ENCODE results near the gene PLD4. TPM values are rescaled to one million over a fixed set of nuclear protein-coding genes. Genes with fewer than 3 reads are reported as not detected.
"Not testable (repeated sequence)": the region's sequence is repeated elsewhere in the genome, so short reads cannot be mapped to it uniquely, and the experiment has no call there.

The PLD4 gene
- total RNA-seq, 1 donor from 2014 or later, result 0.21 TPM

DNA sequence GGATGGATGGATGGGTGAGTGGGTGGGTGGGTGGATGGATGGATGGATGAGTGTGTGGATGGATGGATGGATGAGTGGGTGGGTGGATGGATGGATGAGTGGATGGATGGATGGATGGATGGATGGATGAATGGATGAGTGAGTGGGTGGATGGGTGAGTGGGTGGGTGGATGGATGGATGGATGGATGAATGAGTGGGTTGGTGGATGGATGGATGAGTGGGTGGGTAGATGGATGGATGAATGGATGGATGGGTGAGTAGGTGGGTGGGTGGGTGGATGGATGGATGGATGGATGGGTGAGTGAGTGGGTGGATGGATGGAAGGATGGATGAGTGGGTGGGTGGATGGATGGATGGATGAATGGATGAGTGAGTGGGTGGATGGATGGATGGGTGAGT lies 34.4 kb upstream of the PLD4 start:
- intact Hi-C loops (cut with micrococcal nuclease); H3K4me1 Mint-ChIP-seq (ENCODE audit: low read depth): not testable (repeated sequence)

DNA sequence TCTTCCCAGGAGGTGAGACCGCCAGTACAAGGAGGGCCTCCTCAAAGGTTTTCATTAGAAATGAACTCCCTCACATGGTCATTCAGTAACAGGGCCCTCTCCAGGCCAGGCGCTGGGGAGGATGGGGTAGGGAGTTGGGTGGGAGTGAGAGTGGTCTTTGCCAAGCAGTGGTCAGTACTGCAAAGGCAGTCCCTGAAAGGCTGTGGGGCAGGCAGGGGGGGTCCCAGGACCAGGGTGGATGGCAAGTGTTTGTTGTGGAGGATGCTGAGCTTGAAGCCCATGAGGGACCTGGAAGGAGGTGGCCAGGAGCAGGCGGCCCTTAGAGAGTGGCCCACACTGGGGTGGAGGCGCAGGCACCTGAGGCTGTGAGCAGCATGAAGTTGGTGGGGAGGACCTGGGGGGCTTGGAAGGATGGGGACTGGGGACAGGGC lies 33.5 kb upstream of the PLD4 start:
- intact Hi-C loops (cut with micrococcal nuclease), result no loop called here
- no peaks in the 10 kb centered on the region for H3K36me3 Mint-ChIP-seq (ENCODE audit: low read depth)
- H3K27ac Mint-ChIP-seq, result no peak overlapping the region
- no peaks in the 10 kb centered on the region for H3K4me1 Mint-ChIP-seq (ENCODE audit: low read depth)
- no peaks in the 10 kb centered on the region for H3K27me3 Mint-ChIP-seq (ENCODE audit: insufficient read depth)
- H3K9me3 Mint-ChIP-seq, result no peaks in the 10 kb centered on the region
- DNase-seq (ENCODE audit: low spot score), result no peak
- H3K4me3 Mint-ChIP-seq, result no peak overlapping the region

More for the DNA sequence above, 34.4 kb upstream of the PLD4 start:
- not testable (repeated sequence) for H3K9me3 Mint-ChIP-seq; H3K36me3 Mint-ChIP-seq (ENCODE audit: low read depth); H3K27me3 Mint-ChIP-seq (ENCODE audit: insufficient read depth); H3K27ac Mint-ChIP-seq; DNase-seq (ENCODE audit: low spot score); H3K4me3 Mint-ChIP-seq

- Mint-ChIP-seq H3K4me1 (ENCODE audit: low read depth) (no peaks in the 10 kb centered on the region), H3K4me3 (no peak overlapping the region), H3K27ac (no peak overlapping the region), H3K27me3 (ENCODE audit: insufficient read depth) (no peaks in the 10 kb centered on the region), H3K36me3 (ENCODE audit: low read depth) (no peaks in the 10 kb centered on the region), H3K9me3 (no peaks in the 10 kb centered on the region)
- no peak for DNase-seq (ENCODE audit: low spot score)
- intact Hi-C loops (cut with micrococcal nuclease), result no loop called here
Measured at GRCh38 chr14:104891664-104892530, 32.8 kb upstream of the PLD4 start.

GRCh38 chr14:104892531-104893434 lies 31.9 kb upstream of the PLD4 start:
- Mint-ChIP-seq H3K27me3 (ENCODE audit: insufficient read depth) (no peaks in the 10 kb centered on the region), H3K27ac (no peak overlapping the region), H3K9me3 (no peaks in the 10 kb centered on the region), H3K4me1 (ENCODE audit: low read depth) (no peaks in the 10 kb centered on the region), H3K36me3 (ENCODE audit: low read depth) (no peaks in the 10 kb centered on the region), H3K4me3 (no peak overlapping the region)
- intact Hi-C loops (cut with micrococcal nuclease), result no loop called here
- no peak for DNase-seq (ENCODE audit: low spot score)

GRCh38 chr14:104893435-104894207 lies 31.1 kb upstream of the PLD4 start:
- Mint-ChIP-seq H3K27ac (no peak overlapping the region), H3K4me1 (ENCODE audit: low read depth) (no peaks in the 10 kb centered on the region), H3K27me3 (ENCODE audit: insufficient read depth) (peaks cover 2% of the 10 kb centered on the region), H3K4me3 (no peak overlapping the region), H3K36me3 (ENCODE audit: low read depth) (no peaks in the 10 kb centered on the region), H3K9me3 (no peaks in the 10 kb centered on the region)
- intact Hi-C loops (cut with micrococcal nuclease), result no loop called here
- DNase-seq (ENCODE audit: low spot score), result no peak

DNA sequence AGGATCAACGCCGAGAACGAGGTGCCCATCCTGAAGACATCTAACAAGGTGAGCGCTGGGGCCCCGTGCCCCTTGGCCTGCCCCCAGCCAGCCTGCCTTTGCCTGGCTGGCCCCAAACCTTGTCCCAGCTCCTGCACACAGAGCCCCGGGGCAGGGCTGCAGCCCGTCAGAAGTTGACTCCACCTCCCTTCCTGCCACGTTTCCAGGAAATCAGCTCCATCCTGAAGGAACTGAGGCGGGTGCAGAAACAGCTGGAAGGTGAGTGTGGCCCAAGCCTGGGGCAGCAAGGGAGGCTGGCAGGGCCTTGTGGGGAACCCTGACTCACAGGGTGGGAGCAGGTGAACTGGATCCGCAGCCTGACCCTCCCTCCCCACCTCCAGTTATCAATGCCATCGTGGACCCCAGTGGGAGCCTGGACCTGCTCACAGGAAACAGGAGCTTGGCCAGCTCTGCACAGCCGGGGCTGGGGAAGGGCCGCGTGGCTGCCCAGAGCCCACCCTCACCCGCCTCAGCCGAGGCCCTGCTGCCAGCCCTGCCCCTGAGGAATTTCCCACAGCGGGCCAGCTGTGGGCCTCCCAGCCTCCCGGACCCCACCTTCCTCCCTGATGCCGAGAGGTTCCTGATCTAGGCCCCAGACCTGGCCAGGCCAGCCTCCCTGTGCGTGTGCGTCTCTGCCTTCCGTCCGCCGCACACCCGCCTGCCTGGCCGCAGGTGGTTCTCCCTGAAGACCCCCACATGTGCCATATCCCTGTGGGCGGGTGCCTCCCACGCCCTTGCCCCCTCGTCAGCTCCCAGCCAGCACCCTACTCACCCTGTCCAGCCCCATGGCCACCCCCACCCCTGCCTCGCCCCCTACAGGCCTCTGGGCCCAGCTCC lies 30.1 kb upstream of the PLD4 start:
- Mint-ChIP-seq H3K27ac (no peak overlapping the region), H3K36me3 (ENCODE audit: low read depth) (no peaks in the 10 kb centered on the region), H3K27me3 (ENCODE audit: insufficient read depth) (peaks cover 2% of the 10 kb centered on the region), H3K9me3 (no peaks in the 10 kb centered on the region), H3K4me1 (ENCODE audit: low read depth) (no peaks in the 10 kb centered on the region), H3K4me3 (no peak overlapping the region)
- intact Hi-C loops (cut with micrococcal nuclease), result loop anchor here (5.0 kb wide), 1 partner anchor 153 kb away; no protein-coding TSS in a partner anchor
- DNase-seq (ENCODE audit: low spot score), result no peak

DNA sequence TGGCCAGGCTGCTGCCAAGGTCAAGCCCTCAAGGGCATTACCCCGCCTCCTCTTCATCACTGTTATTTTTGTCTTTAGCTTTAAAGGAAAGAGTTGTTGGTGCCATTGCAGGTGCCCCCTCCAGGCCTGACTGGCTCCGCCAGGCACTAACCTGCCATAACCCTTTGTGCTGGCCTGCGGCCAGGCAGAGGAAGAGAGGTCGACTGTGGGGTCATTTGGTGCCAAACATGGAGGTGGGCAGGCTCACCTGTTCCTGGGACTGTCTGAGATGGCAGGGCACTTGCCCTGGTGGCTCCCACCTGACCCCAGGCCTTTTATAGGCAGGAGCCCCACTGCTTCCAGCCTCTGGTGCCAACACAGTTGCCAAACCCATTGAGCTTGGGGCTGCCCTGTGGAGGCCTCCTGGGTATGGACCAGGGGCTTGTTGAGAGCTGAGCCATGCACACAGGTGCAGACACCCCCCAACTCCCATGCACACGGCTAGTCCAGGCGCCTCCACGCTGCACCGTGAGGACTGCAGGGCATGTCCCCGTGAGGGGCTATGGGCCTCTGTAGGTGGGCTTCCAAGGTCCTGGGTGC lies 29.4 kb upstream of the PLD4 start:
- no peak for DNase-seq (ENCODE audit: low spot score)
- Mint-ChIP-seq H3K27ac (no peak overlapping the region), H3K27me3 (ENCODE audit: insufficient read depth) (peaks cover 8% of the 10 kb centered on the region), H3K4me1 (ENCODE audit: low read depth) (no peaks in the 10 kb centered on the region), H3K36me3 (ENCODE audit: low read depth) (no peaks in the 10 kb centered on the region), H3K4me3 (no peak overlapping the region), H3K9me3 (no peaks in the 10 kb centered on the region)
- intact Hi-C loops (cut with micrococcal nuclease), result loop anchor here (5.0 kb wide), 1 partner anchor 152 kb away; no protein-coding TSS in a partner anchor

DNA sequence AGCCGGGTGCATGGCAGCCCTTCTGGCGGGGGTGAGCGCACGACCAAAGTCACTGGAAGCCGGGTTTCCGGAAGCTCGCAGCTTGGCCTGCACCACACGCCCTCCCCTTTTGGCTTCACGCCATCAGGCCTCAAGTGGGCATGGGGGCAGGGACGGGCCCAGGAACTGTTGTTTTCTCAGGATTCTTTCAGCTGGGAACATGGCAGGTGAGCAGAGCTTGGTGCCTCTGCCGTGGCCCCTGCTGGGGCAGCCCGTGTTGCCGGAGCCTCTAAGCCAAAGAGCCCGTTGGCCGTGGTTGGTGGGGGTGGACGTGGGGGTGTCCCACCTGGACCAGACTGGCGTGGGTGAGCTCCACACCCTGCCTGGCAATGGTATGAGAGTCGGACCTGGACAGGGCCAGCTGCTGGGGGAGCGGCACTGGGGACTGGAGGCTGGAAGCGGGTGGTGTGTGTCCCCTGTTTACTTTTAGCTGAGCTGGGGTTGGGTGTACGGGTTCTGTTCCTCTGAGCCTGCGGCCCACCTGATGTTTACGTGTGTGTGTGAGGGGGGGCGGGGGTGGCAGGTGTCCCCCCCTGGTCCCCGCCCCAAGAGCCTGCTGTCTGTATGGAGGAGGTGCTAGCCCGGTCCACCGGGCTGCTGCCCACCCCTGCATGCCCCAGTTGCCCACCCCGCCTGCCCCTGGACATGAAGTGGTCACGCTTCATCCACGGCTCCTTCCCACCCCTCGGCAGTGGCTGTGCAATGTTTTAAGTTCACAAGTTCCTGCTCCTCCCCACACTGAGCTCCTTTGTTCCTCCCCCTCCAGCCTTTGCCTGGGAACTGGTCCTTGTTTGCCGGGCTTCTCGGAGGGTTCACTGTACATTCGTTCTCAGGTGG lies 28.7 kb upstream of the PLD4 start:
- Mint-ChIP-seq H3K36me3 (ENCODE audit: low read depth) (no peaks in the 10 kb centered on the region), H3K27me3 (ENCODE audit: insufficient read depth) (peaks cover 8% of the 10 kb centered on the region), H3K4me1 (ENCODE audit: low read depth) (no peaks in the 10 kb centered on the region), H3K4me3 (no peak overlapping the region), H3K9me3 (no peaks in the 10 kb centered on the region), H3K27ac (no peak overlapping the region)
- no peak for DNase-seq (ENCODE audit: low spot score)
- intact Hi-C loops (cut with micrococcal nuclease), result loop anchor here (2.0 to 5.0 kb wide), 2 partner anchors 39 to 151 kb away; no protein-coding TSS in a partner anchor

GRCh38 chr14:104897330-104898194 lies 27.1 kb upstream of the PLD4 start:
- Mint-ChIP-seq H3K4me1 (ENCODE audit: low read depth) (no peaks in the 10 kb centered on the region), H3K4me3 (no peak overlapping the region), H3K27ac (no peak overlapping the region), H3K27me3 (ENCODE audit: insufficient read depth) (peaks cover 9% of the 10 kb centered on the region), H3K36me3 (ENCODE audit: low read depth) (no peaks in the 10 kb centered on the region), H3K9me3 (no peaks in the 10 kb centered on the region)
- no peak for DNase-seq (ENCODE audit: low spot score)
- intact Hi-C loops (cut with micrococcal nuclease), result loop anchor here (2.0 to 5.0 kb wide), 2 partner anchors 37 to 150 kb away; no protein-coding TSS in a partner anchor

- H3K27ac Mint-ChIP-seq, result no peak overlapping the region
- no peaks in the 10 kb centered on the region for H3K4me1 Mint-ChIP-seq (ENCODE audit: low read depth)
- H3K36me3 Mint-ChIP-seq (ENCODE audit: low read depth), result no peaks in the 10 kb centered on the region
- H3K4me3 Mint-ChIP-seq, result no peak overlapping the region
- peaks cover 9% of the 10 kb centered on the region for H3K27me3 Mint-ChIP-seq (ENCODE audit: insufficient read depth)
- DNase-seq (ENCODE audit: low spot score), result no peak
- intact Hi-C loops (cut with micrococcal nuclease), result loop anchor here (5.0 kb wide), 1 partner anchor 149 kb away; no protein-coding TSS in a partner anchor
- H3K9me3 Mint-ChIP-seq, result no peaks in the 10 kb centered on the region
Measured at GRCh38 chr14:104898195-104898558, 26.5 kb upstream of the PLD4 start.

Measured in activated T-helper 1 cell treated with anti-CD3 and anti-CD28 coated beads, Interleukin-12 subunit alpha, Interleukin-12 subunit beta, Interleukin-2, Interleukin-4 antibody, amounts not matched to agents 30 ng/mL and 10 ng/mL and 1 ng/mL, durations not matched to agents 14 hours and 24 hours and 36 hours (primary cell).